Subcutaneous adipose tissue (tissue), 4 donors: Measurements from ENCODE around the gene KIF26A. TPM values are rescaled to one million over a fixed set of nuclear protein-coding genes. Genes with fewer than 3 reads are reported as not detected.

Source experiments
- total RNA-seq, 4 donors: library from RNA; depleted of rRNA; stranded (reverse); fragments of >200 nt; gene quantifications; one replicate each; pipeline ENCODE4 v1.1.0, GENCODE V29; 2016
- TF ChIP-seq, protein P1 (sequence below): fragments of 450-650 bp; IDR thresholded peaks from one replicate; pipeline ENCODE4 v1.5.1; 2016; ENCODE audit warnings: low read depth, mild to moderate bottlenecking, control low read depth, antibody characterized with exemption, moderate library complexity

KIF26A gene
- total RNA-seq, 4 donors from 2014 or later: 0.51 to 9.8 (median 0.88) TPM

- TF ChIP-seq, protein P1, sequence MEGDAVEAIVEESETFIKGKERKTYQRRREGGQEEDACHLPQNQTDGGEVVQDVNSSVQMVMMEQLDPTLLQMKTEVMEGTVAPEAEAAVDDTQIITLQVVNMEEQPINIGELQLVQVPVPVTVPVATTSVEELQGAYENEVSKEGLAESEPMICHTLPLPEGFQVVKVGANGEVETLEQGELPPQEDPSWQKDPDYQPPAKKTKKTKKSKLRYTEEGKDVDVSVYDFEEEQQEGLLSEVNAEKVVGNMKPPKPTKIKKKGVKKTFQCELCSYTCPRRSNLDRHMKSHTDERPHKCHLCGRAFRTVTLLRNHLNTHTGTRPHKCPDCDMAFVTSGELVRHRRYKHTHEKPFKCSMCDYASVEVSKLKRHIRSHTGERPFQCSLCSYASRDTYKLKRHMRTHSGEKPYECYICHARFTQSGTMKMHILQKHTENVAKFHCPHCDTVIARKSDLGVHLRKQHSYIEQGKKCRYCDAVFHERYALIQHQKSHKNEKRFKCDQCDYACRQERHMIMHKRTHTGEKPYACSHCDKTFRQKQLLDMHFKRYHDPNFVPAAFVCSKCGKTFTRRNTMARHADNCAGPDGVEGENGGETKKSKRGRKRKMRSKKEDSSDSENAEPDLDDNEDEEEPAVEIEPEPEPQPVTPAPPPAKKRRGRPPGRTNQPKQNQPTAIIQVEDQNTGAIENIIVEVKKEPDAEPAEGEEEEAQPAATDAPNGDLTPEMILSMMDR: no peak
These were observed 1.7 kb upstream of the KIF26A start for GRCh38 chr14:104136472-104137296.

DNA sequence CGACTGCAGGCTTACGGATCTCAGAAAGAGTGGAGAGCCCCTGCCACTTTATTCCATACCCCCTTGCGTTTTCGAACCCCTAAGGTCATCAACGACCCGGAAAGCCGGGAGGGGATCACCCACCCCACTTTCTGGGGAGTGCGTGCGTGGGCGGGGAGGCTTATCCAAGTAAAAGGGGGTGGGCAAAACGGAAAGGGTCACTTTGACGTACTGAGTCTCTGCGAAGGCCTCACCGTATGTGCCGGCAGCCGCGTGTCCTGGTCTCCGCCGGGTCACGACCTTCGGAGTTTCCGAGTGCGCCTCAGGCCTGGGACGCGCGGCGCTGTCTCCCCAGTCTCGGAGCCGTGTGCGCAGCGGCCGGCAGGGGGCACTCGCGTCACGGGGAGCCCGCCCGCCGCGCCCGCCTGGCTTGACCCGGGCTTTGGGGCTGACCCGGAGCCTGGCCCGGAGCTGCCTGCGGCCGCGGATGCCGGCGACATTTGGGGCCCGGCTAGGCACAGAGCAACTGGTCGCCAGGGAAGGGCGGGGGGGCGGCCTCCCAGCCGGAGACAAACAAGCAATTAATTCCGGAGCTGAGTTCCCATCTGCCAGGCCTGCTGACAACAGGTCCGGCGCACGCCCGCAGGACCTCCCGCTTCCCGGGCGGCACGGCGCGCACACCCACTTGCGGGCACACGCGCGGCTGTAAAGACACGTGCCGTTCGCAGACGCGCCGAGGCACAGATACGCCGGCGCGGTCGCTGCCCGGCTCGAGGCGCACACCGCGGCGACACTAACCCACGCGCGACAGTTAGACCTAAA is 890 bp upstream of the KIF26A start:
- TF ChIP-seq, protein P1: no peak

- TF ChIP-seq, protein P1: no peak
These were observed 502 bp downstream of the KIF26A start for GRCh38 chr14:104138718-104139459.

GRCh38 chr14:104139460-104140212 is 1.2 kb downstream of the KIF26A start:
- TF ChIP-seq, protein P1: no peak

- TF ChIP-seq, protein P1: no peak
These were observed 1.8 kb downstream of the KIF26A start for GRCh38 chr14:104140213-104140462.

GRCh38 chr14:104140463-104141331 is 2.3 kb downstream of the KIF26A start:
- TF ChIP-seq, protein P1: no peak
